SIG-M5 (cell line): Measurements from ENCODE around the gene RNPEP.
"Not testable (repeated sequence)": the region's sequence is repeated elsewhere in the genome, so short reads cannot be mapped to it uniquely, and the experiment has no call there.

Experiments
- DNase-seq: peaks from one replicate; lab custom pipeline; 2025; lab: John Stamatoyannopoulos, UW

RNPEP gene

DNA sequence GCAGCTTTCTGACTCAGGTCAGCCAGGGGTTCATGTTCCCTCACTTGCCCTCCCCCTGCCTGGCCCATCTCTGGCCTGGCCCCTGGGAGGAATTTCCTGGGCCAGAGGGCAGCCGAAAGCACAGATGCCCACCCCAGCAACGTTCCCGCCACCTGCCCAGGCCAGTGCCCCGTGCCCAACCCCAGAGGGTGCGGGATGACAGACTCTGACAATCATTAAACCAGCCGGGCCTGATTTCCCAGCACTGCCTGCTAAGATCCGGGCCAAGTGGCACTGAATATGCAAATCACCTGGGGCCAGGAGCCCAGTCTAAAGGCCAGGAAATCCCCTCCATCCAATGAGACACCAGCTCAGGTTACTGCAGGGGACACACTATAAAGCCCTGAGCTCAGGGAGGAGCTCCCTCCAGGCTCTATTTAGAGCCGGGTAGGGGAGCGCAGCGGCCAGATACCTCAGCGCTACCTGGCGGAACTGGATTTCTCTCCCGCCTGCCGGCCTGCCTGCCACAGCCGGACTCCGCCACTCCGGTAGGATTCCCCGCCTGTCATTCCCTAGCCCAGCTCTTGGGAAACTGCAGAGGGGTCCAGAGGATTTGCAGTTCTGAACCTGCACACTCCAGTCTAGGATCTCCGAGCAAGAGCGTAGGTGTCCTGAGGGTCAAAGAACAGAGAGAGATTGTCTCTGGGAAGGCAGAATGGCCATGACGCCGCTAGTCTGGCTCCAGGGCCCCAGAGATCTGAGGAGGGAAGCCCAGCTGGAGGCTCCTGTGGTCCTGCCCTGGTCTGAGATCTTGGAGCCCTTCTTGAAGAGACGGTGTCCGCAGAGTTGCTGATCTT, 27.9 kb downstream of the RNPEP start, which contains the start of gene ELF3:
Gene ELF3, plus strand, starts transcription at position 408 of the 836 bp plus-strand sequence. CDS start 550 bp downstream, outside the sequence.
- no peak for DNase-seq

- DNase-seq: no peak
Observed at GRCh38 chr1:202011994-202012393, 29.5 kb downstream of the RNPEP start.

- DNase-seq: no peak
Observed at GRCh38 chr1:202012544-202013478, 30.4 kb downstream of the RNPEP start.

DNA sequence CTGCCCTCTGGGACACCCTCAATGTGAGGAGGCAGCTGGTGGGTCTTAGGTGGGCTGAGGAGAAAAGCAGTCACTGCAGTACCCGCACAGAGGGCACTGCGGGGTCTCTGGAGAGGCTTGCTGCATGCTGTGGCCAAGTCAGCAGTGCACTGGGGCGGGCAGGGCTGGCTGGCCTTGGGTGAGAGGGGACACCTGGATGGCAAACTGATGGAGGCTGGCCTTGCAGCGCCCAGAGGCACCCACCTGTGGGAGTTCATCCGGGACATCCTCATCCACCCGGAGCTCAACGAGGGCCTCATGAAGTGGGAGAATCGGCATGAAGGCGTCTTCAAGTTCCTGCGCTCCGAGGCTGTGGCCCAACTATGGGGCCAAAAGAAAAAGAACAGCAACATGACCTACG, 31.2 kb downstream of the RNPEP start:
- DNase-seq: no peak

- DNase-seq: no peak
Observed at GRCh38 chr1:202014060-202014459, 31.6 kb downstream of the RNPEP start.

- DNase-seq: no peak
Observed at GRCh38 chr1:202014915-202015661, 32.6 kb downstream of the RNPEP start.

DNA sequence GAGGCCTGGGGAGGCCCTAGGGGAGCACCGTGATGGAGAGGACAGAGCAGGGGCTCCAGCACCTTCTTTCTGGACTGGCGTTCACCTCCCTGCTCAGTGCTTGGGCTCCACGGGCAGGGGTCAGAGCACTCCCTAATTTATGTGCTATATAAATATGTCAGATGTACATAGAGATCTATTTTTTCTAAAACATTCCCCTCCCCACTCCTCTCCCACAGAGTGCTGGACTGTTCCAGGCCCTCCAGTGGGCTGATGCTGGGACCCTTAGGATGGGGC, 33.2 kb downstream of the RNPEP start:
- DNase-seq: no peak

GRCh38 chr1:202016022-202016810, 33.8 kb downstream of the RNPEP start:
- no peak for DNase-seq

DNA sequence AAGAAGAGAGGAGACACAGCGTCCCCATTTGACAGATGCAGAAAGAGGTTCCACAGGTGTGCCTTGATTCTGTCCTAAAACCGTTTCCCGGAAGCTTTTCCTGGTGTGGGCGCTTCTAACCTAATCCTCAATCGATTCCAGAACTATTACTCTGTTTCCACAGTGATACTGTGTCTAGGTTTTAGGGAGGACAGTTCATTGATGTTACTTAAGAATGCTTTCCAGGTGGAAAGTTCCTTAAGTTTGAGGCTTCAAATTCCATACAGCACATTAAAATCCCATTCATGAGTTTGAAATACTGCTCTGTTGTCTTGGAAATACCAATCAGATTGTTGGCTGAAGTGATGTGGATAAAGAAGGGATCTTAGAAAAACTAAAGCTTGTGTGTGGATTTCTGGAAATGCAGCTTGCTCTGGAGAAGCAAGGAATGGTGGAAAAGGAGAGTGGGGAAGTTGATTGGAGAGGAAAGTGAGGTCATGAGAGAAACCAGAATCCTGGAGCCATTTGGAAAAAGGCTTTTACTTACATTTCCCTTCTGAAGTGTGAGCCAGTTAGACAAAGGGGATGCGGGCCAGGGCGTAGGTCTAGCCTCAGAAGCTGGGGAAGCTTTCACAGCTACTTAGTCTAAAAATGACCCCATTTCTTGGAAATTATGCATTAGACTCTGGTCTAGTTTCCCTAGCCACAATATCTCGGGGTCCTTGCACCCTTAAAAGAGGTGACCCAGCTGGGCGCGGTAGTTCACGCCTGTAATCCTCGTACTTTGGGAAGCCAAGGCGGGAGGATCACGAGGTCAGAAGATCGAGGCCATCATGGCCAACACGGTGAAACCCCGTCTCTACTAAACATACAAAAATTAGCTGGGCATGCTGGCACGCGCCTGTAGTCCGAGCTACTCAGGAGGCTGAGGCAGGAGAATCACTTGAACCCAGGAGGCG, 34.6 kb downstream of the RNPEP start:
- DNase-seq: no peak

- DNase-seq: no peak
Observed at GRCh38 chr1:202017749-202018467, 35.5 kb downstream of the RNPEP start.

DNA sequence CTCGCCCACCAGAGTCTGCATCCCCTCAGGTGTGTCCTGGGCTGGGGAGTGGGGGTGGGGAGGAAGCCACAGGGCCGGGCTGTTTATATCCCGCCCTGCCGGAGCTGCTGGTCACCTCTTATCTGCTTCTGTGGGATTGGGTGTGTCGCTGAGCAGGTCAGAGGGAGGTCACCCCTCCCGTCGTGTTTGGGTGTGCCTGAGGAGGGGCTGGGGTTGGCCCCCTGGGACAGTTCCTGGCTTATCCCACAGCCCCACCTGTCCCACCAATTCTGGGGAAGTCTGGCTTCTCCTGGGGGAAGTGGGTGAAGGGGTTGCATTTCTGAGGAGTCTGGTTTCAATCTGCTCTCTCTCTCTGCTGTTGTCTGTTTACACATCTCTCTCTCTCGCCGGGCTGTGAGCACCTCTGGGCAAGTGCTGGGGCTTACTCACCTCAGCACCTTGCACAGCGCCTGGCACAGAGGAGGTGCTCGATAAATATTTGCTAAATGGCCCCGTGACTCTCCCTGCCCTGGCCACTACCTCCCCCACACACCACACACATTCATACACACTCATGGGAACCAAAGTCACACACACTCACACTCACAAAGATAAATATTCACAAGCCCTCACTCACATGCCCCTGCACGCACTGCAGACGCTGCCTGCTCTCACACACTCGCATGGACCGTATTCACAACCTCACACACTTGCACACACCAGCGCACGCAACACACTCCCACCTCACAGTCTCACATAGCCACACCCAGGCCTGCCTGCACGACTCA, 36.2 kb downstream of the RNPEP start:
- no peak for DNase-seq

GRCh38 chr1:202019235-202019558, 36.7 kb downstream of the RNPEP start:
- not testable (repeated sequence) for DNase-seq

DNA sequence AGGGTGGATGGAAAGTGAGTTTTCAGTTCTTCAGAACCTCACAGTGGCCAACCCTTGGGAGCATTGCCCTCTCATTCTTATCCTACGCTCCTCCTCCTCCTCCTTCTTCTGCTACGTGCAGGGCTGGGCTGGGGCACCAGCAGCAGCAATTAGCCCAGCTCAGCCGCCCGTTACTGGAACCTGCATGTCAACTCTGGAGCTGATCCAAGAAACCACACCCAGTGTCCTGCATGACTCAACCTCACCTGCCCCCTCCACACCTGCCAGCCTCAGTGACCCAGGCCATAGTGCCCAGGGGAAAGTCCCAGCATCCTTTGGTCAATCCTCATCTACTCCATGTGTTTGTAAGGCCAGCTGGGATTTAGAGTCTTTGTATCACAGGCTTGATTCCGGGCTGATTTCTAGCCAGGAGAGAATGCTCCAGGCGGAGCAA, 40.6 kb downstream of the RNPEP start:
- DNase-seq: no peak

GRCh38 chr1:202029171-202029665, 46.8 kb downstream of the RNPEP start:
- no peak for DNase-seq

- no peak for DNase-seq
Observed at GRCh38 chr1:202029727-202030126, 47.3 kb downstream of the RNPEP start.

DNA sequence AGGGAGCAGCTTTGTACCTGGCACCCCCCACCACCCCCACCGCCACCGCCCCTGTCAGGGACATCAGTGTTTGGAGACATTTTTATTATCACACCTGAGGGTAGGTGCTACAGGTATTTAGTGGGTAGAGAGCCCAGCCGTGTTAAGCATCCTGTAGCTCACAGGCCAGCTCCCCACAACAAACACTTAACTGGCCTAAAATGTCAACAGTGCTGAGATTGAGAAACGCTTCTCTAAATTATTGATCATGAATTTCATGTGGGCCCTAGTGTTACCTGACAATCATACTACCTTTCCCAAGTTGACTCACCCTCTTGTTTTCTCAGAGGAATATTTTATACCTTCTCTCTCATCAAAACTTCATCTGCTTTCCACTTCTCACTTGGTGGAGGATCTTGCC, 49.3 kb downstream of the RNPEP start:
- DNase-seq: no peak

DNA sequence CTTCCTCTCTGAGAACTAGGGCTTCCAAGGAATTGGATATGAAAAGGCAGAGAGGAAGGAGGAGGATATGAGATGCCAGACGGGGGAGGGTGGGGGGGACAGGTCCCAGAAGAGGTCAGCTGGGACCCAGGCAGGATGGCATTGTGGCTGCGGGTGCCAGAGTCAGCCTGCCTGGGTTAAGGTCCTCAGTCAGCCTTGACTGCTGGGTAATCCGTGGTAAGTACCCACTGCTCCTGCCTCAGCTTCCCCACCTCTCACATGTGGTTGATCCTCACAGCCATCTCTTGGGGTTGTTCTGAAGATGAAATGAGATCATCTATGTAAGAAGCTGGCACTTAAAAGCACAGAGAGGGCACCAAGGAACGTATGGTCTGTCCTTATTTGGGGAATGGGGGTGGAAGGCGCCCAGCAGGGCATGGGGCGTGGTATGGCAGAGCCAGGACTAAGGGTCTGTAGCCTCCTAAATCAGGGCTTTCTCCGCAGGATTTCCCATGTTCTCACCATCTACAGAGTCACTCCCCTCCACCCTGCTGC, 51.8 kb downstream of the RNPEP start:
- no peak for DNase-seq

GRCh38 chr1:202034683-202035462, 52.4 kb downstream of the RNPEP start:
- DNase-seq: no peak
